Activated T-helper 1 cell treated with anti-CD3 and anti-CD28 coated beads, Interleukin-2, amount 50 U/mL, for 16 hours (primary cell): ENCODE data around the gene WT1.

Source experiments
- DNase-seq, 2 donors: peaks; one replicate each; pipeline ENCODE4 v3.0.0-alpha.2; 2020; ENCODE audit warnings: low read depth in 1 of 2, low spot score in 1 of 2

WT1 gene

DNA sequence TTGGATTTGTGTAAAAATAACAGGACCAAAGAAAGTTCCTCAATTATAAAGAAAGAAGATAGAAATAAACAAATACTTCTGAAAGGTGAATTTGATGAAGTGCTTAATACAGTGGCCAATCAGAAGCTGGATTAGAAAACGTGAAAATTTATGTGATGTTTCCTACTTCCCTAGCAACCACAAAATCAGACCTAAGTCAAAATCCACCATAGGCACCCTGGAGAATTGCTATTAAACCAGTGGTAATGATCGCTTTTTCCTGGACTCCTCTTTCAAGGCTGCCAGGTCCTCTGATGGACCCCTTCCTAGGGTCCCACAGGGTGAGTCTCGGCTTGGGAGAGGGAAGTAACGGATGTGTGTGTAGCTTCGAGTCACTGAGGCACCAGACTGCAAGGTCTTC, 9.6 kb downstream of the WT1 start:
- no peak for DNase-seq

DNA sequence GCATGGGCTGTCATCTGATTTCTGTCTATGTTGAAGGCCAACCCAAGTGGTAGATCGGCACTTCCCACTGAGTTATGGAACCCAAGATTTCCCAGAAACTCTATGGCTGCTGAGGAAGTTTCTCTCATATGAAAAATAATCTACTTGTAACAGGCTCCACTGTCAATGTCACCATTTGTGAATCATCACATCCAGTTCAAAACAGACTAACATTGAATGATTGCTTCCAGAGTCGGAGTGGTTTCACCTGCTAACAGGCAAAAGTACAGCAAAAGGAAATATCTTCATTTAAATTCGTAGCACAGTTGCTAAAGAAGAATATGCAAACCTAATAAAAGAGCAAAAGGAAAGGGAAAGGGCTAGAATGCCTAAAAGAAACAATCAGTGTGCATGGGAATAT, 12.8 kb downstream of the WT1 start:
- no peak for DNase-seq

DNA sequence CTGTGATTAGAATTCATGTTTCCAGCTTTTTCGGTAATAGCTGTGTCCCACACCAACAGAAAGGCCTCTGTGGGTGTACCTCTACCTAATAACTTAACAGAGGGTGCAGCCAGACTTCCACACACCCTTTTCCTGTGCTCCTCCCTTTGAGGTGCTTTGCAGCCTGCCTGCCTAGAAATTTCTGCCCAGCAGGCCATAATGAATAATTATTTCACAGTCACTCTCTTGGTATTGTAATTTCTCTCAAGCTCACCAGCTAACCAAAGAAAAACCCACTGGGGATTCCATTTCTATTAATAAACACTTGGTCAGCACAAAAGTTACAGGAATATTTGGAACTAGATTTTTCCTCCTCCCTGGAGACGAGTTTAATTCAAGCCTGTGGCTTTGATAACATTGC, 13.3 kb downstream of the WT1 start:
- DNase-seq: no peak

DNA sequence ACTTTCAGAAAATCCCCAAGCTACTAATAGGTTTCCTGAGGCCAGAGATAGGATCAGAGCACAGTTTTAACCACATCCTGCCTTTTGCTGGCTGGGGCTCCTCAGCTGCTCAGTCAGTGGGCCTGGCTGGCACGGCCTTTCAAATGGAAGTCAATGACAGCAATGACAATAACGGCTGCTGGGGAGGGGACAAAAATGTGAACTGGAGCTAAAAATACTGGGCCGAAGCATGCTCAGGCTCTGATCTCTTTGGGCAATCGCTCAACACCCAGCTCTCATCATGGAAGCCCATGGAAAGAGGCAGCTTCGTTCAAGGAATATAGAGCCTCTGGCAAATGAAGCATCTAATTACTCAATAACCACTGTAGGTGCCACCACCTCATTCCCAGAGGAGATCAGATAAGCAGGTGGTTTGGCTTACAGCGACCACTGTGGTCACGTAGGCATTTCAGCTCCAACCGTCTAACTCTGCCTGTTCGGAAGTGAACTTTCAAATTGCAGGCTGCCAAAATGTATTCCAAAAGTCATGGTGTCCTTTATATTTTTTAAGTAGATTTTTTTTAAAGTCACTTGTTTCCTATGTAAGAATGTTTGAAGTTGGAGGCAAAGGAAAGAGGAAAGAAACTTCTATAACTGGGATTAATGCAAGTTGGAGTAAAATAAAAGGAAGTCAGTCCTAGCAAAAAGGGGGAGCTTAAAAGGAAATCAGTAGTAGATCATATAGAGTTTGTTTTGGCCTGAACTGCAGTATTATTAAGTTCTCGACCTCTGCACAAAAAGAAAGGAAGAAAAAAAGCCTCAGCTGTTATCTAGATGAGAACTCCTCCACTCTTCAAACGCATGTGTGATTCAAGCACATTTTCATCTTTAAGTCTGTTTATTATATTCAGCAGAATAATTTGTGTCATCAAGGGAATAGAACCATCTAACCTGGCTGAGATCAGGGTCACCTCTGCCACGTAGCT, 14.1 kb downstream of the WT1 start:
- DNase-seq: no peak

DNA sequence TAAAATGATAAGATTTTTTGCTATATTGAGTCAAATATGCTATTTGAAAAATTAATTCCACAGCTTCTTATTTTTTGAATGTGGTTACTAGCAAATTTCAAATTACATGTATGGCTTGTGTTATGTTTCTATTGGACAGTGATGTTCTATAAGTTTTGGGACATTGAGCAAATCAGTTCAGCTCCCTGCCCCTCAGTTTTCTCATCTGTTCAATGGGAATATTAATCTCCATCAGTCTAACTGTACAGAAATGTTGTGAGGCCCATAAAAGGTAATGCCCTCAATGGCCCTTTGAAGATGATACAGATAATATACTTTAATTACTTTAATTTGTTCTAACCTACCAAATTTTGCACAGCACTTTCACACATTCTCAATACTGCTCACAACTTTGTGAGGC, 15.2 kb downstream of the WT1 start:
- no peak for DNase-seq

DNA sequence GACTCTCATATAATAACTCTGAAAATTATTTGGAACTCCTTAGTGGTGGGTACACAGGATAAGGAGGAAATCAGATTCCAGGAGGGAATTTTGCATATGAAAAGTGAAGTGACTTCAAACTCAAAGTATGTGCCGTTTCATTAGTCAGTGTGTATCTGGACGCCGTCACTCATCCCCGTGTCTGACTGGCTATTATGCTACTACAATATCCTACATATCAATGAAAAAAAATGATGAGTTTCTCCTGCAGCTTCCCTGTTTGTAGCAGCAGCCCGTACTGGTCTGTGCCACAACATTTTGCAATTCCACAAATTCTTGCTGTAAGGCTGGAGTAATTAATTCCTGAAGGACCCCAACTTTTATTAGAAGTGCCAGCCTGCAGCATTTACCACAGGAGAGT, 16.5 kb downstream of the WT1 start:
- DNase-seq: no peak

DNA sequence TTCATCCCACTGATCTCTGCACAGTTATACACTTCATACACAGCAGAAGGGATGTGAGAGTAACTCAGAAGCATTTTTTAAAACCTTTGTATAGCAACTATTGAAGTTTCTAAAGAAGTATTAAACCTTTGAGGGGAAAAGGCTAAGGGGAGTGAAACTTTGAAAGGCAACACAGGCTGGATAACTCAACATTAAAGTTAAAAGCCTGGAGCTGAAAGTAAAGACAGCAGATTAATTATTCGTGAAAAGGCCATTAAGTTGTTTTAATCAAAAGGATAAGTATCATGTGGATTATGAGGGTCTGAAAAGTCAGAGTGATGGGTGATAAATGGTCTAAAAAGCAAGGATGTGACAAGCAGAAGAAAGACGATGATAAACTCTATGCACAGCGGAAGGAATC, 17.5 kb downstream of the WT1 start:
- DNase-seq: no peak

DNA sequence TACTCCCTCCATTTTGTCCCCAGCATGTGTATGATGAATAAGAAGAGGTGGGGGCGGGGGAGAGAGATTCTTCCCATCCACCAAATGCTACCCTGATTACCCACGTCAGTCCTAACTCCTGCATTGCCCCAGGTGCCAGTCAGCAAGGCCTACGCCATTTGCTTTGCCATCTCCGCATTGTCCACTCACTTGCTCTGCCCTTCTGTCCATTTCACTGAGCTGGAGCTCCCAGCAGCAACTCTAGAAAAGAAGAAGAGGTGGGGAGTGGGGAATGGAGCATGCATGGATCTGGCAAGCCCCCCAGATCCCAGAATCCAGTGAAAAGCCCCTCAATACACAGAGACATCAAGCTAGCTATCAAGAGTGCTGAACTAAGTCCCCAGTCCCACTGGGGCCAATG, 19.0 kb downstream of the WT1 start:
- DNase-seq: no peak

DNA sequence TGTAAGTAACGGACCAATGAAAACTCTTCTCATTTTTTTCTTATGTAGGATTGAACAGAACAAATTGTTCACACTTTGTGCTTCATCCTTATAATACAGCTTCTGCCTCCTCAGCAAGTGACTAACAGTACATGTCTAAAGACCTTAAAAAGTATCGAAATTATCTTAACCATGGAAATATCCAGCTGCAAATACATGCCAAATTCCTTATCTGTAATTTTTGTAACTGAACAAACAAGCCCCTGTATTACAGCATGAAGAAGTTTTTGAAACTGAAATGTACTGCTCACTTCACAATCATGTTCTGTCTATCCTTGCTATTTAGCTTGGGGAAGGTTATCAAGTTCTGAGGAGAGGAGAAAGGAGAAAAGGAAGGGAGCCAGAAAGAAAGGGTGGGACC, 20.4 kb downstream of the WT1 start:
- DNase-seq: no peak

DNA sequence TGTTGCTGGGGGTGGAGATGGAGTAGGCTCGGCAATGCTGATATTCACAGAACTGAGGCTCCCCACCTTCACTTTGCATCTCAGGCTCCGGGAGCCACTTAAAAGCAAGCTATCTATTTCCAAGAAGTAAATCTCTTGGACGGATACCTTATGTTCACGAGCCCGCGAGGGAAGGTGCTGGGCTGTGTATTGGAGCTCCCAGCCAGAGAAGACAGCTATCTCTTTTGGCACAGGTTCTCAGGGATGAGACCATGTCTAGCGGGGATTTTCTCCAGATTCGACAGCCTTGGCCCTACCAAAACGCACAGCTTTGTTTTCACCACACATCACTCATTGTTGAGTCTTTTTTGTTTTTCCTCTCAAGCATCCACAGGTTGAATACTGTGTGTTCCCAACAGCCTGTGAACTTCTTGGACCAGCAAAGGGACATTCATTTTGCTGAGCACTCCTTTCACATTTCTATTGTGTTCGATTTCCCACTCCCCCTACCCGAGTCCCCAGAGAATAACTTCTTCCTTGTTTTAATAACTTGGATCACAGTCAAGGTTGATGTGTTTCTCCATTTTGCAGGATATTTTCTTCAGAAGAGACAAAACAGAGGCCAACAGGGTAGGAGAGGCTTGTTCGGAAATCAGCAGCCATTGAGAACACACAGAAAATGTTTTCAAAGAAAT, 23.3 kb downstream of the WT1 start:
- DNase-seq: no peak

DNA sequence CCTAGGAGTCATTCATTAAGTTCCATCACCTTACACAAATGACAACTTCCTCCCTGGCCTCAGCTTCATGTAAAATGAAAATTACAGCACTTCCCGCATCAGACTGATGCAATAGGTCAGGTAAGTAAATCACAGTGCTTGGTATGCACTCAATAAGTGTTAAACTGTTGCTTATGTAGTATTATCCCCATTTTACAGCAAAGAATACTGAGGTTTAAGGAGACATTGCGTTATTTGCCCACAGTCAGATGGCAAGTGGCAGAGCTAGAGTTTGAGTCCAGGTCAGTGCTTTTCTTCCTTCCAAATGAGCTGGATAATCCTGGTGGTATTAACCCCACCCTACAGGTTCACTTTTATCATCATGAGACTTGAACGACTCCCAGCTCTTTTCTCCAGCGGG, 29.7 kb downstream of the WT1 start:
- DNase-seq: no peak

DNA sequence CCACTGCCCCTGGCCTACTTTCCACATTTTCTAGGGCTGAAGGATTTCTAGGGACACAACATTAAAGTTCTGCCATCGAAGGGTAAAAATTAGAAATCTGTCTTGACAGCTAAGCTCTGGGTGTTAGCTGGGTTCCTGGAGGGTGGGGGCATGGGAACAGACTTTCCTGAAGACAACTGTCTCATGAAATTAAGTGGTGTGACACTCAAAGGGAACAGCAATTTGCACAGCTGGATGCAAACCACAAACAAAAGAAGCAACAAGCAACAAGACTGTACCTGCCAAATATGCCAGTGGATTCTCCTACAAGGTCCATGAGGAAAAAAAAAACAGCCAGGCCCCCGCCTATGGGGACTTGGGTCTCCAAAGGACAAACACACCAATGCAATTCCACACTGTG, 32.5 kb downstream of the WT1 start:
- no peak for DNase-seq

DNA sequence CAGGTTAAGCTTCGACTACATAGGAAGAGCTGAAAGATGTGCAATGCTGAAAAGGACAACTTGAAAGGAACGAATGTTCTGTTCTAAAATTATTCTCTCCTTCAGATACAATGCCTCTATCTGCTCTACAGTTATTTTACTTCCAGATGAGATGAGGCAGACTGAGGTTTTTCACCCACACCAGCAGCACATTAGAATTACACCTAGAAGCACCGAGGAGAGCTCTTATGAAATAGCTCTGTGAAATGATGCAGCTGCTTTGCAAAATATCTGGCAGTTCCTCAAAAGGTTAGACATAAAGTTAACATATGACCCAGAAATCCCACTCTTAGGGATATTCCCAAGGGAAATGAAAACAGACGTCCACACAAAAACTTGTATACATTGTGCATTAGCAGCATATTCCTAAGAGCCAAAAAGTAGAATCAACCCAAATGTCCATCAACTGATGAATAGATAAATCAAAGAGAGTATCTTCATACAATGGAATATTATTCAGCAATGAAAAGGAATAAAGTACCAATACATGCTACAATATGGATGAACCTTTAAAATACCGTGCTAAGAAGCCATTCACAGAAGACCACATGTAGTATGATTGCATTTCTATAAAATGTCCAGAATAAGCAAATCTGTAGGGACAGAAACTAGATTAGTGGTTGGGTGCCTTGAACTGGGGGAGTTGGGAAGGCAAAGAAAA, 34.5 kb downstream of the WT1 start:
- DNase-seq: no peak

DNA sequence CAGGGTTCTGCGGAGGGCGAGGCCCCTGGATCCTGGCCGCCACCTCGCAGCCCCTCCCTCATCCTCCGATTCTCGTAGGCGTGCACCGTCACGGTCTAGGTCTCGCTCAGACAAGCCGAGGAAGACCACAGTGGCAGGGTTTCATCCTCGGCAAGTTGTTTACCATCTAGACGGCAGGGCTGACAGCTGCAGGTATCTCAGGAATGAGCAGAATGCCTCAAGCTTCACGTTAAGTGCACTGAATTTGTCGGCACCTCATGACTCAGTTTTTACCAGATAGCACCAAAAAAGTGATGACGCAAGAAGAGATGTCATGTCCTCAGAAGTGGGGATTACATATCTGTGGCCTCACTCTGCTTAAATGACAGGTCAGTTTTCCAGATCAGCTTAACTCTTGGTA, 35.1 kb downstream of the WT1 start:
- no peak for DNase-seq

DNA sequence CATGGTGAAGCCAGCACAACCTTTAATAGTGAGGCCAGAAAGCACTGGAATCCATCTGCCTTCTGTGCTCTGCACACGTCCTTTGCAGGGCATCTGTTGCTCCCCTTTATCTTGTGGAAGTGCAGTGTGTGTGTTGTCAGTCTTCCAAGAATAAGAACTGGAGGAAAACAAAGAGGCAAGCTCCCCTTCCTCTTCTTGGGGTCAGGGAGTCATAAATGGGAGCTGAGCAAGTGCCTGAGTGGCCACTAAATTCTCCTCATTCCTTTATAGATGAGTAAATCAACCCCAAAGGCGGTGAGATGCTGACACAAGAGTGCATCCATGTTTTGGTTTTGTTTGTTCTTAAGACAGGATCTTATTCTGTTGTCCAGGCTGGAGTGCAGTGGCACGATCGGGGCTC, 38.3 kb downstream of the WT1 start:
- DNase-seq: no peak

DNA sequence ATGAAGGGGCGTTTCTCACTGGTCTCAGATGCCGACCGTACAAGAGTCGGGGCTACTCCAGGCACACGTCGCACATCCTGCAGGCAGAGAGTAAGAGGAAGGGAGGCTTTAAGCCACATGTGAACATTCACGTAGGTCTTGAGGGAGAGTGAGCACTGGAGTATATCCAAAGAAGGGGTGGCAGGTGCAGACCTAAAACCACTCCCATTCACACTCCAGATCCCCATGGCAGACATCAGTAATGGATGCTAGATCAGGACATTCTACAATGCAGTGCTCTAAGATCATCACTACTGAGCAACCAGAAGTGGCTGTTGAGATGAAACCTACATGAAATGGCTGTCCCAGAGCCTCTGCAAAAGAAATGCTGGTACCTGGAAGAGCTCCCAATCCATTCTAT, 39.0 kb downstream of the WT1 start:
- no peak for DNase-seq

DNA sequence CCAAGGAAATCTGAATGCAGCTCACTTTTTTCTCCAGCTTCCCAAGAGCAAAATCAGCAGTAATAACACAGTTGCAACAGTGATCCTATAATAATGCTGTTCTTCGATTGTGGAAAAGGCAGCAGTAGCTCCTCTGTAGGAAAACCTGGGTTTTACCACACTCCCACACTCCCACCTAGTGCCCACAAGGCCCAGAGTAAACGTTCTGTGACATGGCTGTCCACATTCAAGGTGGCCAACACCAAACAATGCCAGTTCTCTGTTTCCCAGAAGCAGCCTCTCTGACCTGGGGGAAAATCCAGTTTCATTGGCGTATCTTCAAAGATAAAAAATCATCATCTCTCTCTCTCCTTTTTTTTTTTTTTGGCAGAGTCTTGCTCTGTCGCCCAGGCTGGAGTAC, 40.2 kb downstream of the WT1 start:
- DNase-seq: no peak

DNA sequence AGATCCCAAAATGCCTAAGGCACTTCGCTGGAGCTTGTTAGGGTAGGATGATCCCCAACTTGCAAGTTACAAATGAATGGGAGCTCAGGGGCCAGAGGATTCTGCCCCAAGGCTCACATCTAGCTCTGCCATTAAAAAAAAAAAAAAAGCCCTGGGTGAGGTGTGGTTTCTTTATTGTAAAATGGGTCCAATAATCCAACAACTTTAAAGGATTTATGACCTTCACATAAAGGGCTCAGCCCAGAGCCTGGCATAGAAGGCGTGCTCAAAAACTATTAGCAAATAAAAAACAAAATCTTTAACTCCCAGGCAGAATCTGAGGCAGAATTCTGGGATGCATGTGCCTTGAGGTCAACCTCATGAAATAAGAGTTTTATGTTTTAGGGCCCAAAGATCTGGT, 42.5 kb downstream of the WT1 start:
- no peak for DNase-seq

DNA sequence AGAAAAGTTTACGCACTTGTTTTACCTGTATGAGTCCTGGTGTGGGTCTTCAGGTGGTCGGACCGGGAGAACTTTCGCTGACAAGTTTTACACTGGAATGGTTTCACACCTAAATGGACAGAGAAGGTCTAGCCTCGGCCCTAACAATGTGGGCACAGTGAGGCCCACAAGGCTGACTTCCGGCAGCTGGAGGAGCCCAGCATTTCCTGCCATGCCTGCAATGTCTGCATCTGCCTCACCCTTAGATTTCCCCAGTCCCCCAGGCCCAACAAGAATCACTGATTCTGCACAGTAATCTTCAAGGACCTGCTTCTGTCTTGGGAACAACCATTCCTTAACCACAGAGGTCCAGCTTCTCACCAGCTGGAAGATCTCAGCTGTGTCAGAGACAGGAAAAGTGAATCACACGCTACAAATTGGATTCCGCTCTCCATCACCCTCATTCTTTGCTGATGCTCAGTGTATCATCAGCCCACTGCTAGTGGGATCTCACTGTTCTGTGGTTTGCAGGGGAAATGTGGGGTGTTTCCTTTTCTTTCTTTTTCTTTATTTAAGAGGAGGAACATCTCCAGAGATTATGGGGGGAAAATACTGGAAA, 43.3 kb downstream of the WT1 start:
- no peak for DNase-seq

DNA sequence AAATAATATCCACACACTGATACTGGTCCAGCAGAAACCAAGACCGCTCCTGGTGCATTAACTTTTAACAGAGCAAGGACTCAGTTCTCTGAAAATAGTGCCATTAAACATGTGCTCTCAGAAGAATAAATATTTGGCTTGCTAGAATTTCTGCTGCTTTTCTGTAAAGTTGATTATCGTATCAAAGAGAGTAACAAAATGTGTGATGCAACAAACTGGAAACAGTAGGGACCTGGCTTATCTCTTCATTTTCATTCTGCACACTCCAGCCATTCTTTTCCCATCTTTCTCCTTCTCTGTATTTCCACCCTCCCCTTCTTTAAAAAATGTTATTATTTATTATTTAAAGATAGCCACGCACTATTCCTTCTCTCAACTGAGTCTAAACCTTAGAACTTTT, 43.9 kb downstream of the WT1 start:
- DNase-seq: no peak

DNA sequence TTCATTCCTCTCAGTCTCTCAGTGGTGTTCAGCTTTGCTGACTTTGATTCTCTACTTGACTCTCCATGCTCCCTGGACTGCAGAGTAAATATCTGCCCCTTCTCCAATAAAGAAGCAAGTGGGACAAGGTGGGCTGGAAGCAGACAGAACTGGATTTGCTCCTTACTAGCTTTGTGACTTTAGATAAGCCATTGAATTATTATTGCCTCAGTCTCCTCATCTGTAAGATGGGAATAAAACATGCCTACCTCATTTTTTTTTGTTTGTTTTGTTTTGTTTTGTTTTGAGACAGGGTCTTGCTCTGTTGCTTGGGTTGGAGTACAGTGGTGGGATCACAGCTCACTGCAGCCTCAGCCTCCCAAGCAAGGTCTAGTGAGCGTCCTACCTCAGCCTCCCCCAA, 44.6 kb downstream of the WT1 start:
- DNase-seq: no peak
